Transverse colon (tissue), 4 donors: ENCODE measurements around the gene ANAPC13. TPM values are rescaled to one million over a fixed set of nuclear protein-coding genes. Genes with fewer than 3 reads are reported as not detected.

Experiments
- DNase-seq: peaks from one replicate; pipeline ENCODE4 v3.0.0-alpha.2; 2019
- H3K27ac ChIP-seq, 4 donors: fragments of 200-600 bp; sonication (generic); 2 replicates each; pipeline ENCODE4 v1.5.1; 2016 to 2018; ENCODE audit warnings: inconsistent platforms in 4 of 4
- H3K27me3 ChIP-seq: fragments of 200-600 bp; sonication (generic); 2 replicates; pipeline ENCODE4 v1.5.1; 2017; ENCODE audit warnings: inconsistent platforms
- H3K36me3 ChIP-seq, 4 donors: fragments of 200-600 bp; sonication (generic); 2 replicates each; pipeline ENCODE4 v1.5.1; 2017 to 2019; ENCODE audit warnings: inconsistent platforms in 4 of 4
- H3K4me1 ChIP-seq, 4 donors: fragments of 200-600 bp; sonication (generic); 2 replicates each; pipeline ENCODE4 v1.5.1; 2017 to 2020; ENCODE audit warnings: inconsistent platforms in 4 of 4
- H3K4me3 ChIP-seq, 4 donors: fragments of 200-600 bp; sonication (generic); 1 replicate in 1 of 4; 2 replicates in 3 of 4; pipeline versions ENCODE4 v1.5.1 to v1.6.1; 2017 to 2019; ENCODE audit warnings: inconsistent platforms in 4 of 4
- H3K9me3 ChIP-seq, 2 donors: fragments of 200-600 bp; sonication (generic); 2 replicates each; pipeline ENCODE4 v1.5.1; 2017 to 2019; ENCODE audit warnings: inconsistent platforms in 2 of 2
- EP300 ChIP-seq: sonication (generic); formaldehyde crosslinking; IDR thresholded peaks from one replicate; pipeline ENCODE4 v1.6.1; 2017; ENCODE audit warnings: antibody characterized with exemption, low read depth
- POLR2A ChIP-seq: fragments of 450-650 bp; IDR thresholded peaks from one replicate; pipeline ENCODE4 v1.6.1; 2016; ENCODE audit warnings: antibody characterized with exemption, mild to moderate bottlenecking, moderate library complexity
- POLR2AphosphoS5 ChIP-seq, 3 donors: sonication (generic); formaldehyde crosslinking; IDR thresholded peaks; one replicate each; pipeline ENCODE4 v1.6.1; 2016; ENCODE audit warnings: antibody characterized with exemption in 3 of 3
- WGBS, 2 donors: methylation state at CpG; one replicate each; pipeline ENCODE4 v1.1.5; 2018; ENCODE audit warnings: low coverage in 1 of 2; 5-methylcytosine and 5-hydroxymethylcytosine counted together
- in situ Hi-C, 4 donors: fragments of 200-750 bp; cut with MboI; loops; one replicate each; pipeline versions ENCODE4 v1.15.0 to v1.15.1; 2017; ENCODE audit warnings: low sequenced_read_pairs in 3 of 4, low pct_ligation_motif_present in 1 of 4, low pct_unique_long_range_greater_than_20kb in 1 of 4
- intact Hi-C: fragments of 100-400 bp; cut with DNase I; formaldehyde crosslinking; loops from one replicate; pipeline ENCODE4 v1.15.1; 2023; ENCODE audit warnings: low total_unique reads
- total RNA-seq, 4 donors: library from RNA; depleted of rRNA; stranded (reverse); fragments of >200 nt; gene quantifications; one replicate each; pipeline ENCODE4 v1.1.0, GENCODE V29; 2016
- TF ChIP-seq, protein P1 (sequence below), 5 experiments: fragments of 200-600 bp in 3 of 5; fragments of 450-650 bp in 2 of 5; sonication (generic) in 3 of 5; IDR thresholded peaks; 1 replicate in 2 of 5; 2 replicates in 3 of 5; pipeline ENCODE4 v1.5.1; 2016 to 2017; ENCODE audit warnings: antibody characterized with exemption in 5 of 5, inconsistent platforms in 3 of 5, mild to moderate bottlenecking in 2 of 5, moderate library complexity in 1 of 5

Gene ANAPC13
- total RNA-seq, 4 donors from 2014 or later, result 5.6 to 81.0 (median 29.3) TPM

DNA sequence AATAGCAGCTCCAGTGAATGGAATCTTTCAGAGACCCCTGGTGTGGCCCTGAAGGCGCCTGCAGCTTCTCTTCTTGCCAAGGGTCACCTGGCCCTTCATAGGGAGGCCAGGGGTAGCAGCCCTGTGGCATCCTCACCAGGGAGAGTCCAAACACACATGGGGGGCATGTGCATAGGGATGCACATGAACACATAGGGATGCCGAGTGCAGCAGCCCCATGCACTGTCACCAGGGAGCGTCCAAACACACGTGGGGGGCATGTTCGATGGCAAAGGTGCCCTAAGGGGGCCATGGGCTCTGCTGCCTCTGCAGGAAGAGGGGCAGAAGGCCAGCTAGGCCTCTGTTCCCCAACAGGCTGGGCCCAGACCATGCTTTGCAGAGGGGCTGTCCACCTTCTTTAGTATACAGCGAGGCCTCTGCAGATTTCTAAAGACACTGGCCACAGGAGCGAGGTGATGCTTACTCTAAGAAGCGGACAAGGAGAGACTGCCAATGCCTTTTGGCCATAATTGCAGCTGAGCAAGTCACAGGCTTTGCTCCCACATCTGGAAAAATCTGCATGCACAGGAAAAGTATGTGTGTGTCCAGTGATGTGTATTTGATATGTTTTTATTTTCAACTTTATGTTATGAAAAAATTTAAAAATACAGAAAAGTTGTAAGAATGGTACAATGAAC lies 21.0 kb downstream of the ANAPC13 start:
- DNase-seq, result no peak
- intact Hi-C loops, result loop anchor here (5.0 kb wide), 1 partner anchor 1432 kb away; no protein-coding TSS in a partner anchor
- H3K4me3 ChIP-seq, result no peak overlapping the region
- peak overlapping the region; percentile 46 to 83 (median 72) for H3K27ac ChIP-seq
- in situ Hi-C loops, result loop anchor here in 1 of 4 donors (10.0 to 25.0 kb wide), 2 partner anchors 90 to 253 kb away; partner anchors contain the start of gene AMOTL2
- no peak for TF ChIP-seq EP300
- no peak for TF ChIP-seq POLR2AphosphoS5 (IDR thresholded peaks at IDR 0.05)
- TF ChIP-seq, protein P1, sequence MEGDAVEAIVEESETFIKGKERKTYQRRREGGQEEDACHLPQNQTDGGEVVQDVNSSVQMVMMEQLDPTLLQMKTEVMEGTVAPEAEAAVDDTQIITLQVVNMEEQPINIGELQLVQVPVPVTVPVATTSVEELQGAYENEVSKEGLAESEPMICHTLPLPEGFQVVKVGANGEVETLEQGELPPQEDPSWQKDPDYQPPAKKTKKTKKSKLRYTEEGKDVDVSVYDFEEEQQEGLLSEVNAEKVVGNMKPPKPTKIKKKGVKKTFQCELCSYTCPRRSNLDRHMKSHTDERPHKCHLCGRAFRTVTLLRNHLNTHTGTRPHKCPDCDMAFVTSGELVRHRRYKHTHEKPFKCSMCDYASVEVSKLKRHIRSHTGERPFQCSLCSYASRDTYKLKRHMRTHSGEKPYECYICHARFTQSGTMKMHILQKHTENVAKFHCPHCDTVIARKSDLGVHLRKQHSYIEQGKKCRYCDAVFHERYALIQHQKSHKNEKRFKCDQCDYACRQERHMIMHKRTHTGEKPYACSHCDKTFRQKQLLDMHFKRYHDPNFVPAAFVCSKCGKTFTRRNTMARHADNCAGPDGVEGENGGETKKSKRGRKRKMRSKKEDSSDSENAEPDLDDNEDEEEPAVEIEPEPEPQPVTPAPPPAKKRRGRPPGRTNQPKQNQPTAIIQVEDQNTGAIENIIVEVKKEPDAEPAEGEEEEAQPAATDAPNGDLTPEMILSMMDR (IDR thresholded peaks at IDR 0.05), result no peak
- TF ChIP-seq POLR2A, result no peak
- H3K4me1 ChIP-seq, result peaks cover 4 to 23% (median 6%) of the 10 kb centered on the region in 4 donors
- H3K27me3 ChIP-seq, result no peaks in the 10 kb centered on the region
- H3K36me3 ChIP-seq, result no peaks in the 10 kb centered on the region
- 71 to 100% methylated on average over 3 to 8 of the region's 8 CpGs for WGBS, 2 donors
- H3K9me3 ChIP-seq, result no peaks in the 10 kb centered on the region

DNA sequence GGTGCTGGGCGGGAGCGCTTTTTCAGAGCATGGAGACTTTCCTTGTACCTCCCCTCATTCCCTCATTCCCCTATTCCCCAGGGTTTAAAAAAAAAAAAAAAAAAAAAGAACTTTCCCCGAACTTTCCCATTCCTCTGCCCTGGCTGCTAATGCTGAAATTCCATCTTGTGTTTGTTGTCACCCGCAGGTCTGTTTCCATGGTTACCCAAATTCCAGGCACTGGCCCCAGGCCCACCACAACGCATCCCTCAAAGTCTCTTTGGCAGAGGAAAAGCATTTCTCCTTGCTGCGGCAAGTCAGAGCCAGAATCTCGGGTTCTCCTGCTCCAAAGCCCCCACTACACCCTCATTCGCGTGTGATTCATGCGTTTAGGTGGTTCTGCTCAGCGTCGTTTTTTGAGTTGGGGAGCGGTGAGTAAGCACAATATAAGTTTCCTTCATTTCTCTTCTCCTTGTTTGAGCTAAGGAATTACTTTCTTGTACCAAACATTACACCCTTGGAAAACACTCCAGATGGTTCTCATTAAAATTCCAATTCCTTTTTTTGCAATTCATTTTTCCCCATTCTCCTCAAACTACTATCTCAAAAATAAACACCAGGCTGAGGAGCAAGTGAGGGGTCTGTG lies 21.6 kb downstream of the ANAPC13 start:
- TF ChIP-seq POLR2A (no peak), POLR2AphosphoS5 (IDR thresholded peaks at IDR 0.05) (peak; percentile 22 to 61 (median 48))
- H3K27me3 ChIP-seq, result no peaks in the 10 kb centered on the region
- no peaks in the 10 kb centered on the region for H3K9me3 ChIP-seq
- peak; percentile 58 for DNase-seq
- peak overlapping the region; percentile 67 to 83 (median 77) for H3K27ac ChIP-seq
- WGBS, 2 donors, result 71 to 77% methylated on average over 13 of the region's 13 CpGs
- peaks cover 4 to 23% (median 6%) of the 10 kb centered on the region in 4 donors for H3K4me1 ChIP-seq
- in situ Hi-C loops (loop anchor here in 1 of 4 donors (10.0 to 25.0 kb wide), 2 partner anchors 89 to 252 kb away; partner anchors contain the start of gene AMOTL2), intact Hi-C loops (loop anchor here (5.0 kb wide), 1 partner anchor 1433 kb away; no protein-coding TSS in a partner anchor)
- no peaks in the 10 kb centered on the region for H3K36me3 ChIP-seq
- no peak overlapping the region for H3K4me3 ChIP-seq

DNA sequence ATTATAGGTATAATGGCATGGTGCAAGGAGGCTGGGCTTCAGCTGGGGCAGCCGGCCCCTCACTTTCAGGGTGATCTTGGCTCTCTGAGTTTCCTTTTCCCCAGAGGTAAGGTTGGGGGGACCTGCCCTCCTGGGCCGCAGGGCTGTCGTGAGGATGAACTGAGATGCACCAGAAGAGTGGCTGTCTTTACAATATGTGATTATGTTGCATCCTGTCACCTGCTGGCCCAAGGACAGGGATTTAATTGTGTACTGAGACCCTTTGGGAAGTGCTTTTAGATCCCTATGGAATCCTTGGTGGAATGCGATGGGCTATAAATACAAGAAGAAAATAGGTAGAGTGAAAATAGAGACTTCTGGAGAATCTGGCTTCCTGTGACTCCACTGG lies 22.1 kb downstream of the ANAPC13 start:
- Histone ChIP-seq H3K36me3 (no peaks in the 10 kb centered on the region), H3K4me3 (no peak overlapping the region), H3K4me1 (peaks cover 4 to 23% (median 6%) of the 10 kb centered on the region in 4 donors), H3K9me3 (no peaks in the 10 kb centered on the region), H3K27ac (peak overlapping the region; percentile 67 to 83 (median 77)), H3K27me3 (no peaks in the 10 kb centered on the region)
- in situ Hi-C loops, result loop anchor here in 1 of 4 donors (10.0 to 25.0 kb wide), 2 partner anchors 89 to 251 kb away; partner anchors contain the start of gene AMOTL2
- no peak for TF ChIP-seq POLR2AphosphoS5 (IDR thresholded peaks at IDR 0.05)
- TF ChIP-seq, protein P1 (IDR thresholded peaks at IDR 0.05), result no peak
- TF ChIP-seq POLR2A, result no peak
- no peak for TF ChIP-seq EP300
- WGBS, 2 donors, result 80 to 82% methylated on average over 3 to 4 of the region's 4 CpGs
- intact Hi-C loops, result loop anchor here (5.0 kb wide), 1 partner anchor 1434 kb away; no protein-coding TSS in a partner anchor
- DNase-seq, result no peak

DNA sequence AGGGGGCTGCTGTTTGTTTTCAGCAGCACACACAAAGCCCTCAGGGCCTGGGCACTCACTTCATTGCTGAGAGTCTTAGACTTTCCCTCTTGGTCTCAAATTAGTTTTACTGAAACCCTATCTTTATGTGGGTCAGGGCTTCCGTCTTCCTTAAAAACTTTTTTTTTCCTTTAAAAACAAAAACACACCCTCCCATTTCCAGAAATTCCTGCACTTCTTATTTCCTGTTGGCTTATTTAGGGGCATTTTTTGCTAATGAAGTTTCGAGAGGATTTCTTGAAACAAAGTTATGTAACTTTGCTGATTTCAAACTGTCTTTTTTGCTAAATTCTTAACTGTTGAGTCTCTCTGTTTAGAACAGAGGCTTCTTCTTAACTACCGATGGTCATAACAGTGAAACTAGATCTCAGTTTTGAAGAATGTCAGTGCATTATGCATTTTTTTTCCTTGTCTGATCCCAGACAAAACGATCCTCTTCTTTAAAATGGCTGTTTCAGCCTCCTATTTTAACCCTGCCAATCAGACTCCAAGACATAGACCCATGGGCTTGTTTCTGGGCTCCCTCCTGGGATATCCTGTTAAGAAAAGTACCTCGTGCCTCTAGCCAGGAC lies 23.3 kb downstream of the ANAPC13 start:
- in situ Hi-C loops, result loop anchor here in 1 of 4 donors (10.0 to 25.0 kb wide), 2 partner anchors 88 to 250 kb away; partner anchors contain the start of gene AMOTL2
- Histone ChIP-seq H3K9me3 (no peaks in the 10 kb centered on the region), H3K4me1 (peaks cover 4 to 23% (median 6%) of the 10 kb centered on the region in 4 donors), H3K27ac (peak overlapping the region; percentile 67 to 83 (median 77)), H3K36me3 (no peaks in the 10 kb centered on the region), H3K4me3 (no peak overlapping the region), H3K27me3 (peaks cover 3% of the 10 kb centered on the region)
- 60 to 66% methylated on average over 4 to 5 of the region's 5 CpGs for WGBS, 2 donors
- peak in 1 of 3 donors; percentile 46 for TF ChIP-seq POLR2AphosphoS5 (IDR thresholded peaks at IDR 0.05)
- TF ChIP-seq EP300, result no peak
- no peak for TF ChIP-seq POLR2A
- DNase-seq, result no peak
- intact Hi-C loops, result loop anchor here (5.0 kb wide), 1 partner anchor 1435 kb away; no protein-coding TSS in a partner anchor
